Spleen (tissue), 7 donors: ENCODE measurements around the gene RSBN1.

Experiments
- POLR2A ChIP-seq, 3 donors: fragments of 450-650 bp; IDR thresholded peaks; one replicate each; pipeline ENCODE4 v1.5.1; 2017; ENCODE audit warnings: antibody characterized with exemption in 3 of 3, mild to moderate bottlenecking in 1 of 3
- POLR2AphosphoS5 ChIP-seq, 3 donors: sonication (generic); formaldehyde crosslinking; IDR thresholded peaks; one replicate each; pipeline ENCODE4 v1.5.1; 2017; ENCODE audit warnings: antibody characterized with exemption in 3 of 3
- TF ChIP-seq, protein P1 (sequence below), 11 experiments: fragments of 200-600 bp in 7 of 11; fragments of 450-650 bp in 4 of 11; sonication (generic) in 4 of 11; IDR thresholded peaks in 8 of 11; conservative IDR thresholded peaks in 3 of 11; 1 replicate in 7 of 11; 2 replicates in 4 of 11; pipeline versions ENCODE4 v1.4.0 to v1.8.0; 2016 to 2021; ENCODE audit warnings: antibody characterized with exemption in 11 of 11, inconsistent platforms in 4 of 11, mild to moderate bottlenecking in 1 of 11
- donor health status: DM: no; HTN: no; CAD: no; lungs with moderate emphysema.
- donor health status: DM: no; HTN: no; CAD: no.
- donor health status: DM: no; HTN: no; CAD: no.

DNA sequence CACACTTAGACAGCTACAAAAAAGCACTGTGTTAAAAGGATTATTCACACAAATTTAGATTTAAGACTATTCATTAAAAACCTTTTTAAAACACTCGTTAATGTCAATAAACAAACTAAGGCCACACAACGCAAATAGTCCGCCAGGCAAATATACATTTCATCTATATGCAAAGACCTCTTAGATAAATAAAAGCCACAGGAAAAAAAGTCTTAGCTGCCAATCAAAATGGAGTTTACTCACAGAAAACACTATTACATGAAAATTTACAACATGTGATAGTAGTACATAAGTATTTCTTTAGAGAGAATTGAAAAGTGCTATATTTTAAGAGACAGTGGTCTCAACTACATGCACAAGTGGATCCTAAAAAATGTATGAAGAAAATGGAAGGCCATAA, 50.3 kb downstream of the RSBN1 start:
- TF ChIP-seq, protein P1, sequence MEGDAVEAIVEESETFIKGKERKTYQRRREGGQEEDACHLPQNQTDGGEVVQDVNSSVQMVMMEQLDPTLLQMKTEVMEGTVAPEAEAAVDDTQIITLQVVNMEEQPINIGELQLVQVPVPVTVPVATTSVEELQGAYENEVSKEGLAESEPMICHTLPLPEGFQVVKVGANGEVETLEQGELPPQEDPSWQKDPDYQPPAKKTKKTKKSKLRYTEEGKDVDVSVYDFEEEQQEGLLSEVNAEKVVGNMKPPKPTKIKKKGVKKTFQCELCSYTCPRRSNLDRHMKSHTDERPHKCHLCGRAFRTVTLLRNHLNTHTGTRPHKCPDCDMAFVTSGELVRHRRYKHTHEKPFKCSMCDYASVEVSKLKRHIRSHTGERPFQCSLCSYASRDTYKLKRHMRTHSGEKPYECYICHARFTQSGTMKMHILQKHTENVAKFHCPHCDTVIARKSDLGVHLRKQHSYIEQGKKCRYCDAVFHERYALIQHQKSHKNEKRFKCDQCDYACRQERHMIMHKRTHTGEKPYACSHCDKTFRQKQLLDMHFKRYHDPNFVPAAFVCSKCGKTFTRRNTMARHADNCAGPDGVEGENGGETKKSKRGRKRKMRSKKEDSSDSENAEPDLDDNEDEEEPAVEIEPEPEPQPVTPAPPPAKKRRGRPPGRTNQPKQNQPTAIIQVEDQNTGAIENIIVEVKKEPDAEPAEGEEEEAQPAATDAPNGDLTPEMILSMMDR (IDR thresholded peaks at IDR 0.05 in 8 of 11, conservative IDR thresholded peaks at IDR 0.05 in 3 of 11): no peak
- no peak for TF ChIP-seq POLR2A (IDR thresholded peaks at IDR 0.05)
- no peak for TF ChIP-seq POLR2AphosphoS5 (IDR thresholded peaks at IDR 0.05)
